ENCODE data around the gene DGKQ. TPM values are rescaled to one million over a fixed set of nuclear protein-coding genes. Genes with fewer than 3 reads are reported as not detected.

Gene DGKQ
- total and polyA plus RNA-seq, 9 of the 15 experiments (the other 6 are each of a cell fraction or from before 2014, with no cell fraction given): 0.17 to 22.0 (median 5.6) TPM

GRCh38 chr4:960636-961350 lies 12.6 kb downstream of the DGKQ start:
- Histone ChIP-seq H3K4me2 (ENCODE audit: insufficient read depth, low read length) (no peak overlapping the region), H3K9ac (ENCODE audit: insufficient read depth in 1 of 2, low read depth in 2 of 2, low read length in 2 of 2) (no peak overlapping the region), H3K27me3 (ENCODE audit: control insufficient read depth in 2 of 2, insufficient read depth in 2 of 2, low read length in 2 of 2) (no peaks in the 10 kb centered on the region), H3K9me1 (ENCODE audit: control insufficient read depth, insufficient read depth, low read length) (no peaks in the 10 kb centered on the region), H3K9me3 (replicated peaks; ENCODE audit: control insufficient read depth, insufficient read depth, low read depth, low read length) (no peaks in the 10 kb centered on the region), H3K79me2 (ENCODE audit: control insufficient read depth, insufficient read depth, low read length) (no peaks in the 10 kb centered on the region), H3K4me1 (replicated peaks in 1 of 2; ENCODE audit: control insufficient read depth in 2 of 2, insufficient read depth in 2 of 2, low read length in 2 of 2) (peaks cover 0 to 48% of the 10 kb centered on the region in 2 experiments; a peak in 2 of 5 replicates), H4K20me1 (replicated peaks; ENCODE audit: control insufficient read depth, insufficient read depth, low read length) (no peaks in the 10 kb centered on the region), H3K27ac (ENCODE audit: extremely low read depth, low read depth, low read length) (no peak overlapping the region), H3K36me3 (ENCODE audit: control insufficient read depth, insufficient read depth, low read length) (peaks cover 20% of the 10 kb centered on the region; the same call in 1 of the 3 replicates), H3K4me3 (no peak overlapping the region), H2AFZ (ENCODE audit: low read depth, low read length) (no peak overlapping the region)
- in situ Hi-C loops (cut with MboI) (no loop called here), intact Hi-C loops (cut with micrococcal nuclease) (no loop called here)
- ATAC-seq (no peak), FAIRE-seq (no peak), DNase-seq (ENCODE audit: extremely low read depth in 1 of 4, low spot score in 3 of 4) (no peak)
- WGBS (ENCODE audit: insufficient coverage, low coverage, missing lambda C conversion rate): 94% methylated on average over 11 of the region's 35 CpGs
- ChIA-PET CTCF (ENCODE audit: low intra/inter-chr PET ratio) (no interaction called here), POLR2A (no interaction called here)
- no TSS peak for BruUV-seq (replicated peaks)
- TF ChIP-seq RBFOX2 (IDR thresholded peaks at IDR 0.05; ENCODE audit: low read depth, low read length) (peak; percentile 51), POLR2G (IDR thresholded peaks at IDR 0.05; ENCODE audit: low read depth, low read length) (peak; percentile 70), TAF9B (IDR thresholded peaks at IDR 0.05; ENCODE audit: partially characterized antibody) (no peak), MAFF (IDR thresholded peaks at IDR 0.05; ENCODE audit: low read length) (no peak)

- WGBS (ENCODE audit: insufficient coverage, low coverage, missing lambda C conversion rate): 83% methylated on average over 10 of the region's 16 CpGs
- no peak for FAIRE-seq
- TF ChIP-seq FUS (optimal IDR thresholded peaks at IDR 0.05; ENCODE audit: low read depth, low read length): no peak
- TF ChIP-seq BRCA1 (IDR thresholded peaks at IDR 0.05): no peak
- 0 out of 2 replicates have a peak, but pooled peaks have one; percentile 17 for TF ChIP-seq BRCA1 (CRISPR knock-in tag; IDR thresholded peaks at IDR 0.05)
Measured at GRCh38 chr4:960140-960635, 13.2 kb downstream of the DGKQ start.

More at GRCh38 chr4:960140-960635, 13.2 kb downstream of the DGKQ start:
- no peak overlapping the region for H3K9ac ChIP-seq (ENCODE audit: insufficient read depth in 1 of 2, low read depth in 2 of 2, low read length in 2 of 2)
- peaks cover 0 to 48% of the 10 kb centered on the region in 2 experiments; a peak in 2 of 5 replicates for H3K4me1 ChIP-seq (replicated peaks in 1 of 2; ENCODE audit: control insufficient read depth in 2 of 2, insufficient read depth in 2 of 2, low read length in 2 of 2)
- no peaks in the 10 kb centered on the region for H3K9me3 ChIP-seq (replicated peaks; ENCODE audit: control insufficient read depth, insufficient read depth, low read depth, low read length)
- H3K27me3 ChIP-seq (ENCODE audit: control insufficient read depth in 2 of 2, insufficient read depth in 2 of 2, low read length in 2 of 2): no peaks in the 10 kb centered on the region
- H3K27ac ChIP-seq (ENCODE audit: extremely low read depth, low read depth, low read length): no peak overlapping the region
- H3K79me2 ChIP-seq (ENCODE audit: control insufficient read depth, insufficient read depth, low read length): no peaks in the 10 kb centered on the region
- no peaks in the 10 kb centered on the region for H3K9me1 ChIP-seq (ENCODE audit: control insufficient read depth, insufficient read depth, low read length)
- in situ Hi-C loops (cut with MboI): no loop called here
- H2AFZ ChIP-seq (ENCODE audit: low read depth, low read length): no peak overlapping the region
- intact Hi-C loops (cut with micrococcal nuclease): no loop called here
- ChIA-PET CTCF (ENCODE audit: low intra/inter-chr PET ratio) (no interaction called here), POLR2A (no interaction called here)
- ATAC-seq: no peak
- no TSS peak for BruUV-seq (replicated peaks)
- no peak overlapping the region for H3K4me2 ChIP-seq (ENCODE audit: insufficient read depth, low read length)
- no peak for DNase-seq (ENCODE audit: extremely low read depth in 1 of 4, low spot score in 3 of 4)
- H4K20me1 ChIP-seq (replicated peaks; ENCODE audit: control insufficient read depth, insufficient read depth, low read length): no peaks in the 10 kb centered on the region
- H3K36me3 ChIP-seq (ENCODE audit: control insufficient read depth, insufficient read depth, low read length): peaks cover 17% of the 10 kb centered on the region; the same call in 1 of the 3 replicates
- no peak overlapping the region for H3K4me3 ChIP-seq
